GM21447 (cell line): ENCODE measurements around the gene UBALD1.
"Not testable (repeated sequence)": the region's sequence is repeated elsewhere in the genome, so short reads cannot be mapped to it uniquely, and the experiment has no call there.

Experiments used
- ATAC-seq: cut with Tn5 transposase; IDR thresholded peaks from one replicate; pipeline ENCODE4 v1.9.1; 2021; ENCODE audit not compliant: unreplicated experiment

The UBALD1 gene

GRCh38 chr16:4614571-4615383, at the start of gene UBALD1:
Gene UBALD1, minus strand, starts transcription at chr16:4614888. Its CDS starts 91 bp downstream, at chr16:4614797.
- peak; percentile 48 for ATAC-seq

- ATAC-seq: no peak
These were observed 49.2 kb upstream of the UBALD1 start for GRCh38 chr16:4663777-4664465.

GRCh38 chr16:4663465-4663776, 48.7 kb upstream of the UBALD1 start:
- ATAC-seq: no peak

- no peak for ATAC-seq
These were observed 47.0 kb upstream of the UBALD1 start for GRCh38 chr16:4661661-4662060.

GRCh38 chr16:4660454-4661007, 45.8 kb upstream of the UBALD1 start:
- ATAC-seq: no peak

GRCh38 chr16:4659363-4660353, 45.0 kb upstream of the UBALD1 start:
- ATAC-seq: no peak

GRCh38 chr16:4656695-4657686, 42.3 kb upstream of the UBALD1 start:
- ATAC-seq: no peak

GRCh38 chr16:4656221-4656620, 41.5 kb upstream of the UBALD1 start:
- ATAC-seq: no peak

GRCh38 chr16:4655801-4656200, 41.1 kb upstream of the UBALD1 start:
- no peak for ATAC-seq

- no peak for ATAC-seq
These were observed 40.4 kb upstream of the UBALD1 start for GRCh38 chr16:4654964-4655590.

- ATAC-seq: no peak
These were observed 39.6 kb upstream of the UBALD1 start for GRCh38 chr16:4654011-4654963.

GRCh38 chr16:4652561-4652960, 37.9 kb upstream of the UBALD1 start:
- ATAC-seq: no peak

GRCh38 chr16:4651827-4652226, 37.1 kb upstream of the UBALD1 start:
- no peak for ATAC-seq

GRCh38 chr16:4650443-4651074, 35.9 kb upstream of the UBALD1 start:
- not testable (repeated sequence) for ATAC-seq

GRCh38 chr16:4649744-4650442, 35.2 kb upstream of the UBALD1 start:
- no peak for ATAC-seq

GRCh38 chr16:4648917-4649316, 34.2 kb upstream of the UBALD1 start:
- ATAC-seq: no peak

GRCh38 chr16:4647644-4647980, 32.9 kb upstream of the UBALD1 start:
- ATAC-seq: no peak
